ENCODE data around the gene ADGB.

- TF ChIP-seq CTCF (IDR thresholded peaks at IDR 0.05) (no peak), CEBPB (IDR thresholded peaks at IDR 0.05) (no peak), TFCP2L1 (CRISPR knock-in tag; IDR thresholded peaks at IDR 0.05) (no peak), EP300 (IDR thresholded peaks at IDR 0.05) (no peak), JUN (IDR thresholded peaks at IDR 0.05) (no peak)
- TF ChIP-seq, protein P1, sequence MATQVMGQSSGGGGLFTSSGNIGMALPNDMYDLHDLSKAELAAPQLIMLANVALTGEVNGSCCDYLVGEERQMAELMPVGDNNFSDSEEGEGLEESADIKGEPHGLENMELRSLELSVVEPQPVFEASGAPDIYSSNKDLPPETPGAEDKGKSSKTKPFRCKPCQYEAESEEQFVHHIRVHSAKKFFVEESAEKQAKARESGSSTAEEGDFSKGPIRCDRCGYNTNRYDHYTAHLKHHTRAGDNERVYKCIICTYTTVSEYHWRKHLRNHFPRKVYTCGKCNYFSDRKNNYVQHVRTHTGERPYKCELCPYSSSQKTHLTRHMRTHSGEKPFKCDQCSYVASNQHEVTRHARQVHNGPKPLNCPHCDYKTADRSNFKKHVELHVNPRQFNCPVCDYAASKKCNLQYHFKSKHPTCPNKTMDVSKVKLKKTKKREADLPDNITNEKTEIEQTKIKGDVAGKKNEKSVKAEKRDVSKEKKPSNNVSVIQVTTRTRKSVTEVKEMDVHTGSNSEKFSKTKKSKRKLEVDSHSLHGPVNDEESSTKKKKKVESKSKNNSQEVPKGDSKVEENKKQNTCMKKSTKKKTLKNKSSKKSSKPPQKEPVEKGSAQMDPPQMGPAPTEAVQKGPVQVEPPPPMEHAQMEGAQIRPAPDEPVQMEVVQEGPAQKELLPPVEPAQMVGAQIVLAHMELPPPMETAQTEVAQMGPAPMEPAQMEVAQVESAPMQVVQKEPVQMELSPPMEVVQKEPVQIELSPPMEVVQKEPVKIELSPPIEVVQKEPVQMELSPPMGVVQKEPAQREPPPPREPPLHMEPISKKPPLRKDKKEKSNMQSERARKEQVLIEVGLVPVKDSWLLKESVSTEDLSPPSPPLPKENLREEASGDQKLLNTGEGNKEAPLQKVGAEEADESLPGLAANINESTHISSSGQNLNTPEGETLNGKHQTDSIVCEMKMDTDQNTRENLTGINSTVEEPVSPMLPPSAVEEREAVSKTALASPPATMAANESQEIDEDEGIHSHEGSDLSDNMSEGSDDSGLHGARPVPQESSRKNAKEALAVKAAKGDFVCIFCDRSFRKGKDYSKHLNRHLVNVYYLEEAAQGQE (IDR thresholded peaks at IDR 0.05): no peak
- TF ChIP-seq, protein P2, sequence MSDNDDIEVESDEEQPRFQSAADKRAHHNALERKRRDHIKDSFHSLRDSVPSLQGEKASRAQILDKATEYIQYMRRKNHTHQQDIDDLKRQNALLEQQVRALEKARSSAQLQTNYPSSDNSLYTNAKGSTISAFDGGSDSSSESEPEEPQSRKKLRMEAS (IDR thresholded peaks at IDR 0.05): no peak
Observed at GRCh38 chr6:146628350-146628749, 29.6 kb downstream of the ADGB start.

All from A549 (cell line).